Natural killer cell treated with Interleukin-12 subunit alpha and Interleukin-12 subunit beta and Interleukin-15 and Interleukin-18, amount 100 ng/mL, for 72 hours (primary cell): ENCODE measurements around the gene UFD1. TPM values are rescaled to one million over a fixed set of nuclear protein-coding genes. Genes with fewer than 3 reads are reported as not detected.

Source experiments
- ATAC-seq, 2 donors: fragments of 150-1000 bp; cut with Tn5 transposase in 1 of 2; sonication (Bioruptor Pico), chemical (Tn5 transposase) in 1 of 2; 2 replicates each; pipeline ENCODE4 v1.10.0; 2021
- DNase-seq: peaks from one replicate; pipeline ENCODE4 v3.0.0; 2022; ENCODE audit warnings: low spot score
- H3K27ac Mint-ChIP-seq, 2 donors: 1 replicate in 1 of 2; 2 replicates in 1 of 2; pipeline ENCODE4 v1.8.0; 2022; ENCODE audit warnings: mixed read lengths in 2 of 2, mild to moderate bottlenecking in 1 of 2, moderate library complexity in 1 of 2
- H3K27me3 Mint-ChIP-seq, 2 donors: 1 replicate in 1 of 2; 2 replicates in 1 of 2; pipeline ENCODE4 v1.8.0; 2022; ENCODE audit warnings: mixed read lengths in 2 of 2
- H3K36me3 Mint-ChIP-seq: one replicate; pipeline ENCODE4 v1.8.0; 2022; ENCODE audit warnings: mixed read lengths
- H3K4me1 Mint-ChIP-seq, 2 donors: 1 replicate in 1 of 2; 2 replicates in 1 of 2; pipeline ENCODE4 v1.8.0; 2022; ENCODE audit warnings: low read depth in 2 of 2, mixed read lengths in 2 of 2, mild to moderate bottlenecking in 1 of 2
- H3K4me3 Mint-ChIP-seq: one replicate; pipeline ENCODE4 v1.8.0; 2022; ENCODE audit warnings: mixed read lengths
- H3K9me3 Mint-ChIP-seq: 2 replicates; pipeline ENCODE4 v1.8.0; 2022; ENCODE audit warnings: mixed read lengths
- total RNA-seq, 2 donors: library from RNA; stranded (reverse); gene quantifications; one replicate each; pipeline ENCODE4 v1.2.3, GENCODE V29; 2022

Gene UFD1
- total RNA-seq, 2 donors from 2014 or later = 104 to 109 TPM

DNA sequence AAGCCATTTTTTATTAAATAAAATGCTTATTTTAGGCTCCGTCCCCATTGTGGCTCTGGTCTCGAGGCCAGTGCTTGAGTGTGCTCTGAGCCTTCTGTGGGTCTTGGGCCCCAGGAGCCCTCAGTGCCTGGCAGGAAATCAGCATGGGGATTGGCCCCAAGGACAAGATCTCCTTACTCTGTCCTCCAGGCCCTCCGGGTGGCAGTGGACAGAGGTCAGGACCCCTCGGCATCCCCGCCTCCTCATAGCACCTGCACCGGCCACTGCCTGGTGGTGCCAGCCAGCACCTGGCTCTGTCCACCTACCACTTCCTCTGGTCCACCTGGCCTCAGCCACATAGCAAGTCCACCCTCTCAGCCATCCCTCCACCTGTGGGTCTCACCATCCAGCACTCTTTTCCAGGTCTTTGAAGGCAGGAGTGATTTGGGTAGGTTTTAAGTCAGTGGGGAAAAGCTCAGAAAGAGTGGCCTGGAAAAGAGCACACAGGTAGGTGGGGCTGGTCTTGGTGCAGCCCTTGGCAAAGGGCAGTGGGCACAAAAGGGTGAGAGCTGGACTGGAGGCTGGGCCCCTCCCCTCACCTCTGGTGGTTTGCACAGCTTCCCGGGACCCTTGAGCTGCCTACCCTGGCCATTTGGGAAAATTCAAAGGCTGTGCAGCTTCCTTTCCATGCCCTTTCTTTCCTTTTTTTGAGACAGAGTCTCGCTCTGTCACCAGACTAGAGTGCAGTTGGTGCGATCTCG, 41.7 kb upstream of the UFD1 start:
- DNase-seq = no peak
- H3K4me3 Mint-ChIP-seq = no peak overlapping the region

DNA sequence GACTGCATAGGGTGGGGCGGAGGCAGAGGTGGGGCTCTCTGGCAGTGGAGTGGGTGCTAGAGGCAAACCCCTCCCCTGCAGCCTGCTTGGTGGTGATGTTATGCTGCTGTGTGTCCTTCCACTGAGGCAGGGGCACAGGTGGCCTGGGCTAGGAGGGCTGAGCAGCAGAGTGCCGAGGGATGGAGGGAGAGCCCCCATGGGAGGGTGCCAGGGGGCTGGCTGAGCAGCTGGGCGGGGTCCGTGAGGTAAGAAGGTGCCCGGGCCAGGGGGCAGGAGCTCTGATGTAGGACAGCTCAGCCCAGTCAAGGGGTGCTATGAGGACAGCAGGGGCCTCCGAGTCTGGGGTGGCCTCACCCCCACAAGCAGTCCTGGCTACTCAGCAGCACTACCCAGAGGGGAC, 41.0 kb upstream of the UFD1 start:
- ATAC-seq = no peak
- H3K36me3 Mint-ChIP-seq = no peaks in the 10 kb centered on the region
- H3K27me3 Mint-ChIP-seq = peaks cover 4 to 5% of the 10 kb centered on the region in 2 donors
- DNase-seq = no peak
- no peak overlapping the region for H3K4me3 Mint-ChIP-seq
- no peaks in the 10 kb centered on the region for H3K9me3 Mint-ChIP-seq
- H3K27ac Mint-ChIP-seq = no peak overlapping the region
- peaks cover 0 to 5% of the 10 kb centered on the region in 2 donors for H3K4me1 Mint-ChIP-seq

More for the DNA sequence above, 41.7 kb upstream of the UFD1 start:
- H3K36me3 Mint-ChIP-seq = no peaks in the 10 kb centered on the region
- no peak overlapping the region for H3K27ac Mint-ChIP-seq
- H3K9me3 Mint-ChIP-seq = no peaks in the 10 kb centered on the region
- no peak for ATAC-seq
- H3K27me3 Mint-ChIP-seq = peaks cover 6 to 7% of the 10 kb centered on the region in 2 donors
- peaks cover 0 to 5% of the 10 kb centered on the region in 2 donors for H3K4me1 Mint-ChIP-seq

DNA sequence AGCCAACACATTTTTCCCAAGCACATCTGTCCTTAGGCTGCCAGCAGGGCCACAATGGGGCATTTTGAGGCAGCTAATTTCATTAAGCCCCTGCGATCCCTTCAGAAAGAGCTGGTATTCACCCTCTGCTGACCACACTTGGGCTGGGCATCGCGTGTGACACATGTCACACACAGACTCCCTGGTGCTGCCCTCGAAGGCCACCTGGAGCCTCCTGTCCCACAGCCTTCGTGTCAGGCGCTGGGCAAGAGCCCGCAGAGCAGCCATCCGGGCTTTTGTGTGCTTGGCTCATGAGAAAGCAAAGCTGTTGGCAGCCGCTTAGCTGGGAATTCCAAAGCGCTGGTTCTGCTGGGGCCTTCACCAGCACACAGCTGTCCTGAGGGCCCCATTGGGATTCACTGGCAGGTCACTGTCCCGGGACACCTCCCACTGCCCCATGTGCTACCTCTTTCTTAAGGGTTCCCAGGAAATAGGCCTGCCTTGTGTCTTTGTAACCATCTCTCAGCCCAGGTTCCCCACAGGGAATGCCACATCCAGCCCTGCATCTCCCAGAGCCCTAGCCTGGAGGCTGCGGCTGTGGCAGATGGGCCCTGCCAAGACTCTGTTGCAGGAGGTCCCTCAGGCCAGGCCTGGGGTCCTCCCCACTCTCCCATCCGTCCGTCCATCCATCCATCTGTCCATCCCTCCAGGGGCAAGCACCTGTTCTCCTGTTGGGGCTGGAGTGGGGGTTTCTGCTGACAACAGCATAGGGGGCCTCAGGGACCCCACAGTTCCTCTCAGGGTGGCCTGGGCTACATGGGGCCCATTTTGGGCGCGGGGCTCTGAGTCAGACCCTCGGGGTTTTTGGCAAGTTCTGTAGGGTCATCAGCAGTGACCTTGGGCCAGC, 40.3 kb upstream of the UFD1 start:
- ATAC-seq = no peak

DNA sequence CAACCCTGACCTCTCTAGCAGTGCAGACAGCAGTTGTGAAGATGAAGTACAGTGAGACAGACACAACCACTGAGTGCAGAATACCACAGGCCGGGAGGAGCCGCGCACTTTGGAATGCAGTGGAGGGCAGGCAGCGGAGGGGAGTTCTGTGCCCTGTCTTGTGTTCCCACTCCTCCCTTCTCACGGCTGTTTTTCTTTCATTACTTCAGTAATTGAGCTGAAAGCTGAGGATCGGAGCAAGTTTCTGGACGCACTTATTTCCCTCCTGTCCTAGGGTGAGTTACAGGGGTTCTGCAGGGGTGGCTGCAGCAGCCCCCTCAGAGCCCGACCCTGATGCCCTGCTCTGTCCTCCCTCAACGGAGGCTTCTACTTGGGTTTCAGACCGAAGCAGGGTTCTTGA, 39.6 kb upstream of the UFD1 start:
- Mint-ChIP-seq H3K4me1 (peaks cover 0 to 2% of the 10 kb centered on the region in 2 donors), H3K36me3 (peaks cover 5% of the 10 kb centered on the region), H3K27me3 (no peaks in the 10 kb centered on the region), H3K27ac (no peak overlapping the region), H3K9me3 (no peaks in the 10 kb centered on the region), H3K4me3 (no peak overlapping the region)
- ATAC-seq = no peak
- DNase-seq = no peak

More for the DNA sequence above, 40.3 kb upstream of the UFD1 start:
- no peaks in the 10 kb centered on the region for H3K36me3 Mint-ChIP-seq
- no peaks in the 10 kb centered on the region for H3K9me3 Mint-ChIP-seq
- no peaks in the 10 kb centered on the region for H3K27me3 Mint-ChIP-seq
- no peak overlapping the region for H3K4me3 Mint-ChIP-seq
- H3K27ac Mint-ChIP-seq = no peak overlapping the region
- peaks cover 0 to 2% of the 10 kb centered on the region in 2 donors for H3K4me1 Mint-ChIP-seq
- no peak for DNase-seq

DNA sequence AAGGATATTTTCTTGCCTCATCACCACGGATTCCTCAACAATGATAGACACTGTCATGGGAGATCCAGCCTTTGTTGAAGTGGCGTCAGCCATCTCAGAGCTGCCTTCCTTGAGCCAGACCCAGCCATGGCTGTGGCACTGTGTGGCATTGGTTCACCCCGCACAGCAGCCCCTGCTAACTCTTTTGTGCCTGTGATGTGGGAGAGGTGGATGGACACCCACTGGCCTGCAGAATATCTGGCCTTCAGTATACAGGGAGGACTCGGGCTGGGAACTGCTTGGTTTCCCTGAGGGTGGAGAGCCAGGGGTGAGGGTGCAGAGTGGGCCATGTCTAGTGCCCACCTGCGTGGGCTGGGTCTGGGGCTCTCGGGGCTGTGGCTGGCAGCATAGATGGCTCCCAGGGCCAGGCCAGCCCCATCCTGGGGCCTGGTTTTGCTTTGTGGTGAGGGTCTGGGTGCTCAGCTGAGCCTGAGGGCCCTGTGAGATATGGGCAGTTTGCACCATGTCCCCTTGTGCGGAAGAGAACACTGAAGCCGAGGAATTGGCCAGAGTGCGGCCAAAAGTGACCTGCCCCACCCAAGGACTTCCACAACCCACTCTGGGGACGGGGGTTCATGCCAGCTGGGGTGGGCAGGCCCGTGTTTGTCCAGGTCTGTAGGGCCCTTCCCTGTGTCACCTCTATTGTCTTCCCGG, 39.1 kb upstream of the UFD1 start:
- peaks cover 0 to 2% of the 10 kb centered on the region in 2 donors for H3K4me1 Mint-ChIP-seq
- peaks cover 6% of the 10 kb centered on the region for H3K36me3 Mint-ChIP-seq
- no peak for DNase-seq
- H3K9me3 Mint-ChIP-seq = no peaks in the 10 kb centered on the region
- no peak overlapping the region for H3K4me3 Mint-ChIP-seq
- ATAC-seq = no peak
- no peak overlapping the region for H3K27ac Mint-ChIP-seq
- no peaks in the 10 kb centered on the region for H3K27me3 Mint-ChIP-seq

DNA sequence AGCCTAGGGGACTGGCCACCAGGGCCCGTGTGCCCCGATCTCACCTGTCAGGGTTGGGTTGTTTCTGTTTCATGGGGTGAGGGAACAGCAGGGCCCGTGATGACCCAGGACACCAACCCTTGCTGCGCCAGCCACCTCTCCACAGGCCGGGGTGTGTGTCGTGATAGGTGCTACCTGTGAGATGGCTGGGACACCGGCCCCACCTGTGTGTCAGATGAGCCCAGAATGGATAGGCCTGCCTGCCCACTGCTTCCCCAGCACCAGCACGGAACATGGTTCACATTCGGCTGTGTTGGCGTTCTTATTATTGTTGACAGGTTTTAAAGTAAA, 38.1 kb upstream of the UFD1 start:
- H3K4me3 Mint-ChIP-seq = no peak overlapping the region
- ATAC-seq = no peak
- DNase-seq = no peak
- no peaks in the 10 kb centered on the region for H3K9me3 Mint-ChIP-seq
- H3K27me3 Mint-ChIP-seq = no peaks in the 10 kb centered on the region
- no peak overlapping the region for H3K27ac Mint-ChIP-seq
- peaks cover 0 to 2% of the 10 kb centered on the region in 2 donors for H3K4me1 Mint-ChIP-seq
- peaks cover 12% of the 10 kb centered on the region for H3K36me3 Mint-ChIP-seq

DNA sequence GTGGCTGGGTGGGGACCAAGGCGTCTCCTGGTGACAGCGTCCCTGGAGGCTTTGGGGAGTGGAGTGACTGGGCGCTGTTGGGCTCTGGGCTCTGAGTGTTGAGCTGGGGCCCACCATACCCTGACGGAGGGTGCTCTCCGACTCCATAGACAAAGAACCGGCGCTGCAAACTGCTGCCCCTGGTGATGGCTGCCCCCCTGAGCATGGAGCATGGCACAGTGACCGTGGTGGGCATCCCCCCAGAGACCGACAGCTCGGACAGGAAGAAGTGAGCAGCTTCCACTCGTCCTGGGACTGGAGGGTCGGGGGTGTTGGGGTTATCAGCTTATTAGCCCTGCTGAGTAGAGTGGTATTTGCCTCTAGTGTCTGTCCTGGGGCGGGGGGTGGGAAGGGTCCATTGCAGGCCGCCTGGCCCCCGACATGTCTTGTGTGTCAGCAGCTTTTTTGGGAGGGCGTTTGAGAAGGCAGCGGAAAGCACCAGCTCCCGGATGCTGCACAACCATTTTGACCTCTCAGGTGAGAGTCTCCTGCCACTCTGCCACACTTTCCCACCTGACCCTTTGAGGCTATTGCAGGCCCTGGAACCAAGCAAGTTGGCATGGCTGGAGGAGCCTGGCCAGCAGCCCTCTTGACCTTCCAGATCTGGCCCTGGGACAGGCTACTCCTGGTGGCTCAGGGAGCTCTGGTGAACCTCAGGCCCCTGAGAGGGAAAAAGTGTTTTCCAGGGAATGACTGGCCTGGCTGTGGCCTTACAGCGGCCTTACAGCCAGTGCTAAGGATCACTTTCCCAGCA, 37.6 kb upstream of the UFD1 start:
- Mint-ChIP-seq H3K9me3 (no peaks in the 10 kb centered on the region), H3K27ac (no peak overlapping the region), H3K27me3 (no peaks in the 10 kb centered on the region), H3K4me3 (no peak overlapping the region), H3K36me3 (peaks cover 12% of the 10 kb centered on the region), H3K4me1 (peaks cover 0 to 2% of the 10 kb centered on the region in 2 donors)
- no peak for ATAC-seq
- DNase-seq = no peak

DNA sequence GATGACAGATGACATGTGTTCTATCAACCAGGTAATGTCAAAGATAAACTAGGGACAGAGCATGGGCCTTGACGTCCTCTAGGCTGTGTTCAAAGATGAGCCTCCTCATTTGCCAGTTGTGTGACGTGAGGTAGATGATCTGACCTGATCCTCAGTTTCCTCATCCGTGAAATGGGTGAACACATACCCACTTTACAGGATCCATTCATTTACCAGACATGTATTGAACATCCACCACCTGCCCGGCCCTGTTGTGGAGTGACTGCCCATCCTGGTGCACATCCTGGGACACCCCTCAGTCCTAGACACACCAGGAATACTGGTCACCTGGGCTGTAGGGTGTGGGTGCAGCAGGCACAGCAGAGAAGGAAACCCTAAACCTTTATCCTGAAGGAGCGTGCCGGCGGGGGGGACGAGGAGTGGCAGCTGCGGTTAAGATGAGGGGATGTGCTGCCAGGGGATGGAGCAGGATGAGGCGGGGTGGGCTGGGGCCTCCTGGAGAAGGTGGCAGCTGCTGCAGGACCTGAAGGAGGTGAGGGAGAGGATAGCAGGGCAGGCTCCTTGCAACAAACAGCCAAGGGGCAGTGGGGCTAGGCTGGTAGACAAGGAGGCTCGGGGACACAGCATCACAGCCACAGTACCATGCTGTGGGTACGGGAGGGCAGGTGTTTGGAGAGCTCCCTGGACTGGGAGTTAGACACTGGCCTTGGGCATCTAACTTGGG, 36.8 kb upstream of the UFD1 start:
- DNase-seq (no peak), ATAC-seq (no peak)
- H3K36me3 Mint-ChIP-seq = peaks cover 12% of the 10 kb centered on the region
- H3K4me3 Mint-ChIP-seq = no peak overlapping the region
- peaks cover 0 to 2% of the 10 kb centered on the region in 2 donors for H3K4me1 Mint-ChIP-seq
- no peaks in the 10 kb centered on the region for H3K9me3 Mint-ChIP-seq
- no peak overlapping the region for H3K27ac Mint-ChIP-seq
- H3K27me3 Mint-ChIP-seq = no peaks in the 10 kb centered on the region

DNA sequence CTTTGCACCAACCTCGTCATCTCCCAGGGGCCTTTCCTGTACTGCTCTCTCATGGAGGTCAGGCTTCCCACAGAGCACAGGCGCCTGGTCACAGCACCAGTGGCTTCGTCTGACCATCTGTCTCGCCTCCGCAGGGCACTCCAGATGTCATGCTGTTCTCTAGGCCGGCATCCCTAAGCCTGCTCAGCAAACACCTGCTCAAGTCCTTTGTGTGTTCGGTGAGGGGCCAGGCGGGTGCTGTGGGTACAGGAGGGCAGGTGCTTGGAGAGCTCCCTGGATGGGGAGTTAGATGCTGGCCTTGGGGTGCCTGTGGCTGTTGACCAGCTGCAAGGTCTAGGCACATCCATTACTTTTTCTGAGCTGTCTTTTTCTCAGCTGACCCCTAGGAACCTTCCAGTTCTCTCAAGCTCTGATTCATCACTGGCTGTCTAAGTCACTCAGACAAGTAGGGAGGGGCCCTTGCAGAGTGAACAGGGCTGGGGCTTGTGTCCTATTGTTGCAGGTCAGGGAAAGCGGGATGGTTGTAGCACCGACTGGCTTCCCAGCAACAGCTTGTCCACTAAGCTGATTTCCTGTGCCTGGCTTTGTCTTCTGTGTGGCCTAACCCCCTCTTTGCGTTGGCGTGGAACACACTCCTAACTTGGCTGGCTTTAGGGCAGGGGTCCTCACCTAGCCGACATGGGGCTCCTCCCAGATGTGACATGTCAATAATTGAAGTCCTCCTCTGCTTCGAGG, 36.0 kb upstream of the UFD1 start:
- no peak overlapping the region for H3K27ac Mint-ChIP-seq
- no peaks in the 10 kb centered on the region for H3K27me3 Mint-ChIP-seq
- ATAC-seq = no peak
- H3K36me3 Mint-ChIP-seq = peaks cover 12% of the 10 kb centered on the region
- no peaks in the 10 kb centered on the region for H3K9me3 Mint-ChIP-seq
- peaks cover 0 to 2% of the 10 kb centered on the region in 2 donors for H3K4me1 Mint-ChIP-seq
- no peak for DNase-seq
- no peak overlapping the region for H3K4me3 Mint-ChIP-seq

DNA sequence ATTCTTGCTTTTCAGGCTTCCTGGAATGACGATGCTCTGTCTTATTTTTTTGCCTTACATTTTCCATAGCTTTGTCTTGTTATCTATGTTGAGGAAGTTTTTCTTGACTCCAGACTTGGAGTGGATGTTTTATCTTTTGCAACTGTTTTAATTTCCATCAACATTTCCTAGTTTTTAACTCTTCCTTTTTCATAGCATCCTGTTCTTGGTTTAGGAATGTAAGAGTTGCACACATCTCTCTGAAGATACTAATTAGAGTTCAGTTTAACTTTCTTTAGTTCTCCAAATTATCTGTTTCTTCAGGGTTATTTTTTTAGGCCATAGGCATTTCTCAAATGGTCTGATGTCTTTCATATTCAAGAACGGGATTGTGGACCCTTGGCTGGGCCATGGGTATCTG, 34.8 kb upstream of the UFD1 start:
- DNase-seq (no peak), ATAC-seq (no peak)
- Mint-ChIP-seq H3K4me3 (no peak overlapping the region), H3K27ac (no peak overlapping the region), H3K9me3 (no peaks in the 10 kb centered on the region), H3K4me1 (peaks cover 0 to 2% of the 10 kb centered on the region in 2 donors), H3K36me3 (peaks cover 12% of the 10 kb centered on the region), H3K27me3 (no peaks in the 10 kb centered on the region)

DNA sequence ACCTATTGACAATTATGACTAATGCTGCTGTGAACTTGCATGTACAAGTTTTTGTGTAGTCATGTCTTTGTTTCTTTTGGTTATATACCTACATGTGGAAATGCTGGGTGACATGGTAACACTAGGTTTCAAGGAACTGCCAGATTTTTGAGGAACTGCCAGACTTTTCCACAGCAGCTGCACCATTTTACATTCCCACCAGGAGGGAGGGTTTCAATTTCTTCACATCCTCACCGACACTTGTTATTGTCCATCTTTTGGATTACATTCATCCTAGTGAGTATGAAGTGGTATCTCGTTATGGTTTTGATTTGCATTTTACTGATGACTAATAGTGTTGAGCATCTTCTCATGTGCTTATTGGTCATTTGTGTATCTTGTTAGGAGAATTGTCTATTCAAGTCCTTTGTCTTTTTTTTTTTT, 31.9 kb upstream of the UFD1 start:
- peaks cover 12% of the 10 kb centered on the region for H3K36me3 Mint-ChIP-seq
- no peaks in the 10 kb centered on the region for H3K27me3 Mint-ChIP-seq
- H3K27ac Mint-ChIP-seq = no peak overlapping the region
- no peak for DNase-seq
- no peak overlapping the region for H3K4me3 Mint-ChIP-seq
- no peak for ATAC-seq
- peaks cover 3 to 4% of the 10 kb centered on the region in 2 donors for H3K4me1 Mint-ChIP-seq
- H3K9me3 Mint-ChIP-seq = no peaks in the 10 kb centered on the region

DNA sequence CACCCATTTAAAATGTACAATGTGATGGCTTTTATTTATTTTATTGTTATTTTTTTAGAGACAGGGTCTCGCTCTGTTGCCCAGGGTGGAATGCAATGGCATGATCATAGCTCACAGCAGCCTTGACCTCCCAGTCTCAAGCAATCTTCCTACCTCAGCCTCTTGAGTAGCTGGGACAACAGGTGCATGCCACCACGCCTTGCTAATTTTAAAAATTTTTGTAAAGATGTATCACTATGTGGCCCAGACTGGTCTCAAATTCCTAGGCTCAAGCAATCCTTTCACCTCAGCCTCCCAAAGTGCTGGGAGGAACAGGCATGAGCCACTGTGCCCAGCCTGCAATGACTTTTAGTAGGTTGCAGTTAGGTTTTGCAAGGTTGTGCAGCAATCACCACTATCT, 30.9 kb upstream of the UFD1 start:
- Mint-ChIP-seq H3K9me3 (no peaks in the 10 kb centered on the region), H3K36me3 (peaks cover 12% of the 10 kb centered on the region)

More for the DNA sequence above, 30.9 kb upstream of the UFD1 start:
- Mint-ChIP-seq H3K4me3 (no peak overlapping the region), H3K27me3 (no peaks in the 10 kb centered on the region), H3K27ac (no peak overlapping the region), H3K4me1 (peaks cover 9 to 10% of the 10 kb centered on the region in 2 donors)
- ATAC-seq (no peak), DNase-seq (no peak)
